ENCODE results near the gene RNGTT.

The RNGTT gene

GRCh38 chr6:88599571-88599970, 363.8 kb downstream of the RNGTT start:
- no peak for DNase-seq (ENCODE audit: low read depth in 2 of 2)

- no peak for DNase-seq (ENCODE audit: low read depth in 2 of 2)
Measured at GRCh38 chr6:88596801-88597200, 366.6 kb downstream of the RNGTT start.

- DNase-seq (ENCODE audit: low read depth in 2 of 2): no peak
Measured at GRCh38 chr6:88588938-88589337, 374.5 kb downstream of the RNGTT start.

GRCh38 chr6:88587150-88587520, 376.3 kb downstream of the RNGTT start:
- DNase-seq (ENCODE audit: low read depth in 2 of 2): no peak

- no peak for DNase-seq (ENCODE audit: low read depth in 2 of 2)
Measured at GRCh38 chr6:88586371-88587149, 376.9 kb downstream of the RNGTT start.

- DNase-seq (ENCODE audit: low read depth in 2 of 2): no peak
Measured at GRCh38 chr6:88585276-88585692, 378.1 kb downstream of the RNGTT start.

- DNase-seq (ENCODE audit: low read depth in 2 of 2): no peak
Measured at GRCh38 chr6:88584581-88585275, 378.7 kb downstream of the RNGTT start.

GRCh38 chr6:88577461-88577860, 386.0 kb downstream of the RNGTT start:
- no peak for DNase-seq (ENCODE audit: low read depth in 2 of 2)

GRCh38 chr6:88575536-88575935, 387.9 kb downstream of the RNGTT start:
- DNase-seq (ENCODE audit: low read depth in 2 of 2): no peak

- DNase-seq (ENCODE audit: low read depth in 2 of 2): no peak
Measured at GRCh38 chr6:88574651-88575050, 388.8 kb downstream of the RNGTT start.

GRCh38 chr6:88574031-88574430, 389.4 kb downstream of the RNGTT start:
- DNase-seq (ENCODE audit: low read depth in 2 of 2): no peak

- DNase-seq (ENCODE audit: low read depth in 2 of 2): no peak
Measured at GRCh38 chr6:88573561-88573960, 389.9 kb downstream of the RNGTT start.

GRCh38 chr6:88572449-88573139, 390.8 kb downstream of the RNGTT start:
- no peak for DNase-seq (ENCODE audit: low read depth in 2 of 2)

GRCh38 chr6:88569959-88570358, 393.5 kb downstream of the RNGTT start:
- DNase-seq (ENCODE audit: low read depth in 2 of 2): no peak

- no peak for DNase-seq (ENCODE audit: low read depth in 2 of 2)
Measured at GRCh38 chr6:88567696-88568095, 395.7 kb downstream of the RNGTT start.

- no peak for DNase-seq (ENCODE audit: low read depth in 2 of 2)
Measured at GRCh38 chr6:88566746-88567534, 396.5 kb downstream of the RNGTT start.

- DNase-seq (ENCODE audit: low read depth in 2 of 2): no peak
Measured at GRCh38 chr6:88565836-88566235, 397.6 kb downstream of the RNGTT start.

GRCh38 chr6:88565409-88565811, 398.0 kb downstream of the RNGTT start:
- no peak for DNase-seq (ENCODE audit: low read depth in 2 of 2)

GRCh38 chr6:88563277-88563625, 400.2 kb downstream of the RNGTT start:
- DNase-seq (ENCODE audit: low read depth in 2 of 2): no peak

- no peak for DNase-seq (ENCODE audit: low read depth in 2 of 2)
Measured at GRCh38 chr6:88562353-88563276, 400.8 kb downstream of the RNGTT start.

GRCh38 chr6:88561954-88562315, 401.5 kb downstream of the RNGTT start:
- no peak for DNase-seq (ENCODE audit: low read depth in 2 of 2)
